Thoracic aorta (tissue), 2 donors: ENCODE measurements around the gene FTO. TPM values are rescaled to one million over a fixed set of nuclear protein-coding genes. Genes with fewer than 3 reads are reported as not detected.

Source experiments
- ATAC-seq: fragments of 150-250 bp; one replicate; pipeline ENCODE4 v1.8.0; 2017; ENCODE audit warnings: low read depth; ENCODE audit not compliant: insufficient number of reproducible peaks, low FRiP score
- DNase-seq: peaks from one replicate; pipeline ENCODE4 v3.0.0-alpha.2; 2020; ENCODE audit warnings: low spot score
- H3K27ac ChIP-seq, 2 donors: fragments of 200-600 bp; sonication (generic); 1 replicate in 1 of 2; 2 replicates in 1 of 2; pipeline ENCODE4 v1.5.1; 2016; ENCODE audit warnings: mild to moderate bottlenecking in 2 of 2, moderate library complexity in 2 of 2
- H3K27me3 ChIP-seq: fragments of 200-600 bp; sonication (generic); replicated peaks from 2 replicates; pipeline ENCODE4 v1.6.0; 2016; ENCODE audit warnings: mild to moderate bottlenecking; ENCODE audit not compliant: insufficient read depth
- H3K36me3 ChIP-seq: fragments of 200-600 bp; sonication (generic); one replicate; pipeline ENCODE4 v1.5.1; 2016
- H3K4me1 ChIP-seq, 2 donors: fragments of 200-600 bp; sonication (generic); 1 replicate in 1 of 2; 2 replicates in 1 of 2; pipeline versions ENCODE4 v1.5.1 to v1.6.0; 2016; ENCODE audit warnings: low read depth in 2 of 2, mild to moderate bottlenecking in 1 of 2; ENCODE audit not compliant: control insufficient read depth in 1 of 2
- H3K4me3 ChIP-seq: fragments of 200-600 bp; sonication (generic); 2 replicates; pipeline ENCODE4 v1.5.1; 2016; ENCODE audit warnings: mild to moderate bottlenecking
- H3K9me3 ChIP-seq: fragments of 200-600 bp; sonication (generic); 2 replicates; pipeline ENCODE4 v1.5.1; 2016
- total RNA-seq, 2 donors: library from RNA; depleted of rRNA; stranded (reverse); fragments of >200 nt; gene quantifications; one replicate each; pipeline versions ENCODE4 v1.1.0 to v1.2.3, GENCODE V29; 2016
- TF ChIP-seq, protein P1 (sequence below): fragments of 200-600 bp; sonication (generic); IDR thresholded peaks from one replicate; pipeline ENCODE4 v1.5.1; 2019; ENCODE audit warnings: antibody characterized with exemption

Gene FTO
- total RNA-seq, 2 donors from 2014 or later: 99.6 to 103 TPM

DNA sequence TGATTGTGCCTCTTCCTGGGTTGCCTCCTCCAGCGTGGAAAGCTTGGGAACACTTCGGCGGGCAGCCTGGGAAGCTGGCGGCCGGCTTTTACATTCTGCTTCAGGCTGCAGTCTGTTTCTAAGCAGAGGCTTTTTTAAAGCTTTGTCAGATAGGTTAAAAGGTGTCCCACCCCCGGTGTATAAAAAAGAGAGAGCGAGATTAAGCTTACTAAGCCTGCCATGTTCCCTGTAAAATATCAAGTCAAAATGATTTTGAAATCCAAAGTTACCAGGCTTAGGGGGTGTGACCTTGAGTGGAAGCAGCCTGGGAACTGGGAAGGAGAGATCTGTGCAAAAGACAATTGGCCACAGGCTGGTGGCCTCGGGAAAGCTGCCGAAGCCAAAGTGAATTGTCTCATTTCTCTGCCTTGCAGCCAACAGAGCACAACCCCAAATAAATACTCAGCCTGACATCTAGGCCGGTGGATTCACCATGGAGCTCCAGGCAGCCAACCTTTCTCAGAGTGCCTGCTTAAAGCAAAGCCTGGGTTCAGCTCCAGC, 254.5 kb downstream of the FTO start:
- Histone ChIP-seq H3K4me1 (no peaks in the 10 kb centered on the region), H3K4me3 (no peak overlapping the region), H3K27ac (no peak overlapping the region), H3K27me3 (no peaks in the 10 kb centered on the region), H3K36me3 (no peaks in the 10 kb centered on the region), H3K9me3 (no peaks in the 10 kb centered on the region)
- TF ChIP-seq, protein P1, sequence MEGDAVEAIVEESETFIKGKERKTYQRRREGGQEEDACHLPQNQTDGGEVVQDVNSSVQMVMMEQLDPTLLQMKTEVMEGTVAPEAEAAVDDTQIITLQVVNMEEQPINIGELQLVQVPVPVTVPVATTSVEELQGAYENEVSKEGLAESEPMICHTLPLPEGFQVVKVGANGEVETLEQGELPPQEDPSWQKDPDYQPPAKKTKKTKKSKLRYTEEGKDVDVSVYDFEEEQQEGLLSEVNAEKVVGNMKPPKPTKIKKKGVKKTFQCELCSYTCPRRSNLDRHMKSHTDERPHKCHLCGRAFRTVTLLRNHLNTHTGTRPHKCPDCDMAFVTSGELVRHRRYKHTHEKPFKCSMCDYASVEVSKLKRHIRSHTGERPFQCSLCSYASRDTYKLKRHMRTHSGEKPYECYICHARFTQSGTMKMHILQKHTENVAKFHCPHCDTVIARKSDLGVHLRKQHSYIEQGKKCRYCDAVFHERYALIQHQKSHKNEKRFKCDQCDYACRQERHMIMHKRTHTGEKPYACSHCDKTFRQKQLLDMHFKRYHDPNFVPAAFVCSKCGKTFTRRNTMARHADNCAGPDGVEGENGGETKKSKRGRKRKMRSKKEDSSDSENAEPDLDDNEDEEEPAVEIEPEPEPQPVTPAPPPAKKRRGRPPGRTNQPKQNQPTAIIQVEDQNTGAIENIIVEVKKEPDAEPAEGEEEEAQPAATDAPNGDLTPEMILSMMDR: no peak
- ATAC-seq: no peak
- DNase-seq: no peak

DNA sequence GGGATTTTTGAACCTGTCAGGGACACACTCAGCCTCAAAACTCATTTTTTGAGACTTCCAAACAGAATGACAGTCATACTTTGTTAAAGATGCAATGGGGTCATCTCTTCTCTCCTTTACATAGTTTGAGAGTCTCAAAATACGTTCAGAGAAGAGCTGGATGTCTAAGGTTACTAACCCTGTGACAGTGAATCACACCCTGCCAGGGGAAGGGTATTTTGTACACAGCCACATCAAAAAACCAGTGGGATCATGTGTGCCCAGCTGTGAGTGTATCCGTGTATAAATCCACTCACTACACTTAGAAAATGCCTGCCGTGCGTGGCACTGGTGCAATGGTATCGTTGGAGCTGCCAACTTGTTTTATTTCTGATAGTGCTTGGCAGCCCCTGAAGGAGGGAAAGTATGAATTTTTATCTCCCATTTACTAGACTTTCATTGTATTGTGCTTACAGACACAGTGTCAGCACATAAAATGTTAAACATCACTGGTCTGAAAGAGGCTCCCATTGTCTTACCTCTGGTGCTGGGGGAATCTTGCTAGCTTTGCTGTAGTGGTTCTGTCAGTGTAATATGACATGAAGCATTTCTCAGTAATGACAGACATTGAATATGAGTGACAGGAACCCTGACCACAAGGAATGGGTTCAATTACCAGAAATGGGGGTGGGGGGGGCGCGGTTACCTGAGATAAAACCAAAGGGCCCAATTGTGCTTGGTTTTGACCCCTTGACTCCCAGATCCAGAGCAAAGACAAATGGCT, 256.3 kb downstream of the FTO start:
- Histone ChIP-seq H3K4me1 (no peaks in the 10 kb centered on the region), H3K27ac (no peak overlapping the region), H3K9me3 (no peaks in the 10 kb centered on the region), H3K27me3 (no peaks in the 10 kb centered on the region), H3K4me3 (no peak overlapping the region), H3K36me3 (no peaks in the 10 kb centered on the region)
- TF ChIP-seq, protein P1: no peak
- ATAC-seq: no peak
- DNase-seq: no peak

DNA sequence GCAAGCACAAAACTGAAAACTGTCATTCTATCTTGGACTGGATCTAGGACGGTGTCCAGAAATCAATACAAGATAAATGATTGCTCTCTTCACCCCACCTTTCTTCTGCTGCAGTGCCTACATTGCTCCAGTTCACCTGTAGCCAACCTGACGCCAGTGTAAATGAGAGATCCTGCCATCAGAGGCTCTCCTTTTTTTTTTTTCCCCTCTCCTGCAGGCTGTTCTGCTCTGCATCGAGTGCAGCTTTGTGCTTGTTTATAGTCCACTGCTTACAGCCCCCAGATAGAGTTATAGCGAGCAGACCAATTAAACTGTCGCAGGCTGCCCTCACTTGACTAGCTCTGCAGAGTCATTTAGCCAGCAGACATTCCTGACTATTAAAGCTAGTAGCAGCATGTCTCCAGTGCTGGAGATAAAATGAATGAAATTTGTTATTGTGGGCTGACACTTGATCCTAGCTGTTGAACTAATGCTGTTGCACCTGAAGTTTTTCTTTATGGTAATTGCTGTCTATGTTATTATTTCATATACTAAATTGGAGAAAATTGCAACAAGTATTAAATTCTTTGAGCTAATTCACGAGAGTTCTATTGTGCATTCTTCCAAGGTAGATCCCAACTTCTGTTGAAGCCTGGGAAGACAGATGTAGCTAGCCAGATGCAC, 257.1 kb downstream of the FTO start:
- H3K27me3 ChIP-seq: no peaks in the 10 kb centered on the region
- DNase-seq (no peak), ATAC-seq (no peak)
- no peak overlapping the region for H3K4me3 ChIP-seq
- TF ChIP-seq, protein P1: no peak
- peaks cover 0 to 4% of the 10 kb centered on the region in 2 donors for H3K4me1 ChIP-seq
- no peaks in the 10 kb centered on the region for H3K36me3 ChIP-seq
- no peak overlapping the region for H3K27ac ChIP-seq
- no peaks in the 10 kb centered on the region for H3K9me3 ChIP-seq

DNA sequence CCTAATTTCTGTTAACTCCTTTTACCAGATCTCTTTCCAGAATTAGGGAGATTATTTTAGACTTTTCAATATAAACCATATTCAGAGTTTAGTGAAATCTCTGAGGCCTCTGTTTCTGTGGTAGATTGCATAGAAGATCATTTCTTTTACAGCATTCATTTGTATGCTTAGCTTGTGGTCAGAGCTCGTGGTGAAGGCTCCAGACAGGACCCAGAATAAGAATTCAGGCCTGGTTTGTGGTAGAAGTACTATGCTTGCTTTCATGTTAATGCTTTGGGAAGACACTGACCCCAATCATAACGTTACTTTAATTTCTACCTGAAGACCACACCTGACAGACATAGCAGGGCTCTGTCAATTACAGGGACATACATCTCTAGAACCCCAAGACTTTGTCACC, 258.1 kb downstream of the FTO start:
- no peak for ATAC-seq
- no peaks in the 10 kb centered on the region for H3K27me3 ChIP-seq
- DNase-seq: no peak
- H3K4me1 ChIP-seq: peaks cover 0 to 12% of the 10 kb centered on the region in 2 donors
- H3K9me3 ChIP-seq: no peaks in the 10 kb centered on the region
- no peaks in the 10 kb centered on the region for H3K36me3 ChIP-seq
- H3K4me3 ChIP-seq: no peak overlapping the region
- TF ChIP-seq, protein P1: no peak
- no peak overlapping the region for H3K27ac ChIP-seq

DNA sequence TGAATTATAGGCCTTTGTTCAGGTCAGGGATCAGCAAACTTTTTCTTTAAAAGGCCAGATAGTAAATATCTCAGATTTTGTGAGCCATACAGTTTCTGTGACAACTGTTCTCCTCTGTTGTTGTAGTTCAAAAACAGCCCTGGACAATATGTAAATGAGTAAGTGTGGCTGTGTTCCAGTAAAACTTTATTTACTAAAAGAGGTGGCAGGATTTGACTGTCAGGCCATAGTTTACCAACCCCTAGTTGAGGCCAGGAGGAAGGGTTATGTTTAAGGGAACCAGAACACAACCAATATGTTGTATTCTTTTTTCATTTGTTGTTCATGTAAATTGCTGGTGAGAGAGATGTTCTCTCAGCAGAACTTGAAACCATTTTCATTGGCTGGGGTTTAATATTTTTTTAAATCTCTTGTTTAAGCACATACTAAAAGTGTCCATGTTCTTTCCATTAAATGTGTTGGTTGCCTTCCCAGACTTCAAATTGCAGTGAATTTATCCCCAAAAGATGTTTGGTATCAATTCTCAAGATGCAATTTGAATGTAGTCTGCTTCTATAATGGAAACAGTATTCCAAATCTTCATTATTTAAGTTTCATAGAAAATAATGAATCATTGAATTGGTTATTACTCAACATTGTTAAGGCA, 260.3 kb downstream of the FTO start:
- Histone ChIP-seq H3K9me3 (no peaks in the 10 kb centered on the region), H3K4me1 (peaks cover 0 to 12% of the 10 kb centered on the region in 2 donors), H3K36me3 (no peaks in the 10 kb centered on the region), H3K27ac (no peak overlapping the region), H3K27me3 (no peaks in the 10 kb centered on the region), H3K4me3 (no peak overlapping the region)
- TF ChIP-seq, protein P1: no peak
- DNase-seq (no peak), ATAC-seq (no peak)
